HG02763 (cell line): ENCODE results near the gene MIR17HG.
"Not testable (repeated sequence)": the region's sequence is repeated elsewhere in the genome, so short reads cannot be mapped to it uniquely, and the experiment has no call there.

Experiments used
- ATAC-seq: cut with Tn5 transposase; IDR thresholded peaks from one replicate; pipeline ENCODE4 v1.9.1; 2021; ENCODE audit warnings: mild to moderate bottlenecking, moderate library complexity; ENCODE audit not compliant: unreplicated experiment

Gene MIR17HG

GRCh38 chr13:91347202-91347995, at the start of gene MIR17HG:
Gene MIR17HG (plus strand): TSS chr13:91347687.
- ATAC-seq: peak; percentile 54

- no peak for ATAC-seq
Measured at GRCh38 chr13:91298060-91298459, 49.4 kb upstream of the MIR17HG start.

GRCh38 chr13:91302111-91302510, 45.4 kb upstream of the MIR17HG start:
- peak; percentile 89 for ATAC-seq

- ATAC-seq: no peak
Measured at GRCh38 chr13:91303031-91303430, 44.5 kb upstream of the MIR17HG start.

GRCh38 chr13:91304741-91305140, 42.7 kb upstream of the MIR17HG start:
- ATAC-seq: no peak

- no peak for ATAC-seq
Measured at GRCh38 chr13:91305652-91306051, 41.8 kb upstream of the MIR17HG start.

- no peak for ATAC-seq
Measured at GRCh38 chr13:91307887-91308286, 39.6 kb upstream of the MIR17HG start.

GRCh38 chr13:91308299-91308698, 39.2 kb upstream of the MIR17HG start:
- ATAC-seq: no peak

GRCh38 chr13:91311491-91311890, 36.0 kb upstream of the MIR17HG start:
- ATAC-seq: no peak

- no peak for ATAC-seq
Measured at GRCh38 chr13:91312324-91312723, 35.2 kb upstream of the MIR17HG start.

- ATAC-seq: peak; percentile 77
Measured at GRCh38 chr13:91313103-91313502, 34.4 kb upstream of the MIR17HG start.

GRCh38 chr13:91313581-91313980, 33.9 kb upstream of the MIR17HG start:
- peak; percentile 66 for ATAC-seq

GRCh38 chr13:91314888-91315287, 32.6 kb upstream of the MIR17HG start:
- ATAC-seq: no peak

- no peak for ATAC-seq
Measured at GRCh38 chr13:91318886-91319285, 28.6 kb upstream of the MIR17HG start.

GRCh38 chr13:91319996-91320395, 27.5 kb upstream of the MIR17HG start:
- no peak for ATAC-seq

GRCh38 chr13:91320990-91321389, 26.5 kb upstream of the MIR17HG start:
- not testable (repeated sequence) for ATAC-seq

GRCh38 chr13:91323349-91323748, 24.1 kb upstream of the MIR17HG start:
- no peak for ATAC-seq

GRCh38 chr13:91326146-91326545, 21.3 kb upstream of the MIR17HG start:
- ATAC-seq: no peak

GRCh38 chr13:91328726-91329125, 18.8 kb upstream of the MIR17HG start:
- ATAC-seq: no peak

GRCh38 chr13:91329733-91330132, 17.8 kb upstream of the MIR17HG start:
- no peak for ATAC-seq

- peak; percentile 80 for ATAC-seq
Measured at GRCh38 chr13:91331047-91331915, 16.2 kb upstream of the MIR17HG start.

- no peak for ATAC-seq
Measured at GRCh38 chr13:91346062-91346461, 1.4 kb upstream of the MIR17HG start.
